Naive B cell (primary cell): Measurements from ENCODE around the gene ANO2. TPM values are rescaled to one million over a fixed set of nuclear protein-coding genes. Genes with fewer than 3 reads are reported as not detected.

Source experiments
- ATAC-seq, 2 donors: fragments of 150-1000 bp; cut with Tn5 transposase; 2 replicates each; pipeline ENCODE4 v1.10.0; 2021; ENCODE audit warnings: low read depth in 2 of 2, mild to moderate bottlenecking in 2 of 2, moderate library complexity in 2 of 2
- DNase-seq: peaks from one replicate; pipeline ENCODE4 v3.0.0; 2022
- H3K27ac Mint-ChIP-seq, 6 donors: one replicate each; pipeline ENCODE4 v1.8.0; 2020 to 2022; ENCODE audit warnings: mild to moderate bottlenecking in 6 of 6, mixed read lengths in 6 of 6, moderate library complexity in 5 of 6, inconsistent platforms in 2 of 6
- H3K27me3 Mint-ChIP-seq, 3 donors: one replicate each; pipeline ENCODE4 v1.8.0; 2021 to 2022; ENCODE audit warnings: mixed read lengths in 3 of 3, mild to moderate bottlenecking in 1 of 3
- H3K36me3 Mint-ChIP-seq, 2 donors: one replicate each; pipeline ENCODE4 v1.8.0; 2020 to 2022; ENCODE audit warnings: mixed read lengths in 2 of 2, inconsistent platforms in 1 of 2, mild to moderate bottlenecking in 1 of 2
- H3K4me1 Mint-ChIP-seq, 3 donors: one replicate each; pipeline ENCODE4 v1.8.0; 2020 to 2022; ENCODE audit warnings: mixed read lengths in 3 of 3, inconsistent platforms in 1 of 3, mild to moderate bottlenecking in 1 of 3, moderate library complexity in 1 of 3
- H3K4me3 Mint-ChIP-seq, 8 donors: one replicate each; pipeline ENCODE4 v1.8.0; 2020 to 2022; ENCODE audit warnings: mild to moderate bottlenecking in 8 of 8, mixed read lengths in 8 of 8, moderate library complexity in 8 of 8, inconsistent platforms in 2 of 8
- H3K9me3 Mint-ChIP-seq, 7 donors: one replicate each; pipeline ENCODE4 v1.8.0; 2020 to 2022; ENCODE audit warnings: mixed read lengths in 7 of 7, mild to moderate bottlenecking in 5 of 7, inconsistent platforms in 2 of 7, moderate library complexity in 1 of 7
- polyA plus RNA-seq, 6 donors: library from polyadenylated mRNA; unstranded; fragments of 300-500 nt; fragmentation: Illumina TruSeq; gene quantifications; one replicate each; pipeline ENCODE4 v1.2.3, GENCODE V29; 2021; ENCODE audit warnings: low read depth in 6 of 6

Gene ANO2
- polyA plus RNA-seq, 6 donors from 2014 or later, result not detected

- Mint-ChIP-seq H3K27me3 (peaks cover 0 to 13% (median 8%) of the 10 kb centered on the region in 3 donors), H3K4me1 (no peaks in the 10 kb centered on the region), H3K9me3 (peaks cover 0 to 2% (median 0%) of the 10 kb centered on the region in 7 donors), H3K4me3 (no peak overlapping the region), H3K27ac (no peak overlapping the region), H3K36me3 (no peaks in the 10 kb centered on the region)
- no peak for ATAC-seq
- no peak for DNase-seq
Observed at GRCh38 chr12:5783289-5783920, 161.7 kb downstream of the ANO2 start.

GRCh38 chr12:5780536-5780935 lies 164.5 kb downstream of the ANO2 start:
- H3K36me3 Mint-ChIP-seq, result no peaks in the 10 kb centered on the region
- H3K27ac Mint-ChIP-seq, result no peak overlapping the region
- DNase-seq, result no peak
- peaks cover 0 to 4% (median 0%) of the 10 kb centered on the region in 7 donors for H3K9me3 Mint-ChIP-seq
- ATAC-seq, result no peak
- no peak overlapping the region for H3K4me3 Mint-ChIP-seq
- H3K27me3 Mint-ChIP-seq, result peaks cover 5 to 18% (median 7%) of the 10 kb centered on the region in 3 donors
- no peaks in the 10 kb centered on the region for H3K4me1 Mint-ChIP-seq

DNA sequence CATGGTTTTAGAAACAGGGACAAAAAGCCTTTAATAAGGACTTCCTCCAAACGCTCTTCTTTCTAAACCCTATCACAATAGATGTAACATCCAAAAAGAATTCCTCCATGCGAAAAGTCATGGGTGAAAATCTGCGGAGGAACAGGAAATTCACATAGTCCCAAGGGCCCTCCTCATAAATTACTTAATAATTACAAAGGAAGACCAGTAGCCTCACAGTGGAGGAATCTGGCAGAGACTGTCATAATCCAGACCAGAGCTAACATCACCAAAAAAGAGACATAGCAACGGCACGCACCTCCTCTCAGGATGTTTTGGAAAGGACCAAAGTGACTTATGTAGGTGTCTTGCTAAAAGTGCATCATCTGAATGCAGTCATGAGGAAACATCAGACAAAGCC lies 165.7 kb downstream of the ANO2 start:
- Mint-ChIP-seq H3K4me1 (no peaks in the 10 kb centered on the region), H3K27me3 (peaks cover 9 to 18% (median 14%) of the 10 kb centered on the region in 3 donors), H3K4me3 (no peak overlapping the region), H3K27ac (no peak overlapping the region), H3K9me3 (peaks cover 0 to 4% (median 0%) of the 10 kb centered on the region in 7 donors), H3K36me3 (no peaks in the 10 kb centered on the region)
- no peak for ATAC-seq
- DNase-seq, result no peak

- ATAC-seq, result no peak
- Mint-ChIP-seq H3K4me3 (no peak overlapping the region), H3K9me3 (peaks cover 0 to 4% (median 0%) of the 10 kb centered on the region in 7 donors)
Observed at GRCh38 chr12:5778821-5779220, 166.2 kb downstream of the ANO2 start.

DNA sequence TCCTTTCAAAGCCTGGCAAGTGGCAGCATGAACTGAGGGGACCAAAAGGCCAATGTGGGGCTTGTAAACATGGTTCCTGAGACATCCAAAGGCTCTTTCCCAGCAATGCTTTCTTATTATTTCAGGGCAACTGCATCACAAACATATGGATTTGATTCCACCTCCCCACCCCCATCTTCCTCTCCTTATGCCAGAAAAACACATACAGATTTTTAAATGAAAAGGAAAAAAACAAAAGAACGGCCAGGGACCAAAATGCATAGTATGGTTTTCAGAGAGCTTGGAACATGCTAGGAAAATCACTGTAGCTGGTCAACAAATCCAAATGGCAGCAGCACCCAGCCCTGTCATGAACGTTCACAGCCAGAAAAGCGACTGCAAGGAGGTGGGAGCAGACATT lies 167.6 kb downstream of the ANO2 start:
- no peak overlapping the region for H3K4me3 Mint-ChIP-seq
- H3K4me1 Mint-ChIP-seq, result no peaks in the 10 kb centered on the region
- H3K27ac Mint-ChIP-seq, result no peak overlapping the region
- peaks cover 14 to 19% (median 17%) of the 10 kb centered on the region in 3 donors for H3K27me3 Mint-ChIP-seq
- peaks cover 0 to 4% (median 0%) of the 10 kb centered on the region in 7 donors for H3K9me3 Mint-ChIP-seq
- ATAC-seq, result no peak
- no peak for DNase-seq
- no peaks in the 10 kb centered on the region for H3K36me3 Mint-ChIP-seq

More at GRCh38 chr12:5778821-5779220, 166.2 kb downstream of the ANO2 start:
- Mint-ChIP-seq H3K4me1 (no peaks in the 10 kb centered on the region), H3K36me3 (no peaks in the 10 kb centered on the region), H3K27ac (no peak overlapping the region), H3K27me3 (peaks cover 9 to 14% (median 14%) of the 10 kb centered on the region in 3 donors)
- DNase-seq, result no peak

GRCh38 chr12:5776091-5776490 lies 169.0 kb downstream of the ANO2 start:
- Mint-ChIP-seq H3K27ac (no peak overlapping the region), H3K27me3 (peaks cover 14 to 21% (median 17%) of the 10 kb centered on the region in 3 donors), H3K4me1 (no peaks in the 10 kb centered on the region), H3K4me3 (no peak overlapping the region), H3K36me3 (no peaks in the 10 kb centered on the region), H3K9me3 (peaks cover 0 to 4% (median 0%) of the 10 kb centered on the region in 7 donors)
- ATAC-seq (no peak), DNase-seq (no peak)

DNA sequence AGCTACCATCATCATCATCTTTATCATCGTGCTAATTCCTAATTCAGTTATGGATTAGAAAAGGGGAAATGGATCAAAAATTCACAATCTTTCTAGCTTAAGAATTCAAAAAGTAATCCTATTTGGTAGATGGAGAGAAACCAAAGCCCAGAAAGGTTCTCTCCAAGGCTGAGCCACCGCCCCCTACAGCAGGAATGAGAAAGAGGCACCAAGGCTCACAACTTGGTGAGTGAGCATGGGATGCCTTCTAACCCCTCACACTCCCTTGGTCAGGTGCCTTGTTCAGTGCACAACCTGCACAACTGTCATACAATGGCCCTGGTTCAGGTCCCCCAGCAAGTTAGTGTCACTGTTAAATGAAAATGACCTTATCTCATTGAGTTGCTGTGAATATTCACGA lies 171.5 kb downstream of the ANO2 start:
- H3K4me1 Mint-ChIP-seq, result no peaks in the 10 kb centered on the region
- no peak overlapping the region for H3K4me3 Mint-ChIP-seq
- H3K27me3 Mint-ChIP-seq, result peaks cover 22 to 39% (median 27%) of the 10 kb centered on the region in 3 donors
- no peak for DNase-seq
- no peak overlapping the region for H3K27ac Mint-ChIP-seq
- no peak for ATAC-seq
- H3K9me3 Mint-ChIP-seq, result peaks cover 0 to 4% (median 0%) of the 10 kb centered on the region in 7 donors
- H3K36me3 Mint-ChIP-seq, result no peaks in the 10 kb centered on the region

GRCh38 chr12:5771756-5772155 lies 173.3 kb downstream of the ANO2 start:
- Mint-ChIP-seq H3K9me3 (peaks cover 0 to 6% (median under 1%) of the 10 kb centered on the region in 7 donors), H3K36me3 (no peaks in the 10 kb centered on the region), H3K27ac (no peak overlapping the region), H3K4me3 (no peak overlapping the region), H3K4me1 (no peaks in the 10 kb centered on the region), H3K27me3 (peaks cover 19 to 31% (median 25%) of the 10 kb centered on the region in 3 donors)
- DNase-seq, result no peak
- no peak for ATAC-seq

DNA sequence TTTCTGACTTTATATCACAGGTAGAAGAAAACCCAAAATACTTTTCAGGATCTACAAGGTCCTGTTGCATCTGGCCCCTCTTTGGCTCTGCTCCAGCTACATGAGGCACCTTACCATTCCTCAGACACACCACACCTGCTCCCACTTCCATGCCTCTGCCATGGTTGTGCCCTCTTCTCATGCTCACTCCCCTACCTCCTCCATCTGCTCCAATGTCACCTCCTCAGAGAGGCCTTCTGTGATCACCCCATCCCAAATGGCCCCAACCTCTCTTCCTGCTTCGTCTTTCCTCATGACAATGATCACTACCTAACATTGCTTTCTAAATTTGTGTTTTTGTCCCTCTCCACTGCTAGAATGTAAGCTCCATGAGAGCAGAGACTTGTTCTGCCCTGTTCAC lies 174.3 kb downstream of the ANO2 start:
- Mint-ChIP-seq H3K27ac (no peak overlapping the region), H3K4me1 (no peaks in the 10 kb centered on the region), H3K4me3 (no peak overlapping the region), H3K36me3 (no peaks in the 10 kb centered on the region), H3K27me3 (peaks cover 19 to 28% (median 25%) of the 10 kb centered on the region in 3 donors), H3K9me3 (peaks cover 0 to 9% (median 3%) of the 10 kb centered on the region in 7 donors)
- DNase-seq, result no peak
- ATAC-seq, result no peak

- ATAC-seq (no peak), DNase-seq (no peak)
- Mint-ChIP-seq H3K36me3 (no peaks in the 10 kb centered on the region), H3K9me3 (peaks cover 0 to 9% (median 0%) of the 10 kb centered on the region in 7 donors), H3K4me1 (no peaks in the 10 kb centered on the region), H3K27me3 (peaks cover 12 to 35% (median 19%) of the 10 kb centered on the region in 3 donors), H3K4me3 (no peak overlapping the region), H3K27ac (no peak overlapping the region)
Observed at GRCh38 chr12:5768581-5769196, 176.4 kb downstream of the ANO2 start.

DNA sequence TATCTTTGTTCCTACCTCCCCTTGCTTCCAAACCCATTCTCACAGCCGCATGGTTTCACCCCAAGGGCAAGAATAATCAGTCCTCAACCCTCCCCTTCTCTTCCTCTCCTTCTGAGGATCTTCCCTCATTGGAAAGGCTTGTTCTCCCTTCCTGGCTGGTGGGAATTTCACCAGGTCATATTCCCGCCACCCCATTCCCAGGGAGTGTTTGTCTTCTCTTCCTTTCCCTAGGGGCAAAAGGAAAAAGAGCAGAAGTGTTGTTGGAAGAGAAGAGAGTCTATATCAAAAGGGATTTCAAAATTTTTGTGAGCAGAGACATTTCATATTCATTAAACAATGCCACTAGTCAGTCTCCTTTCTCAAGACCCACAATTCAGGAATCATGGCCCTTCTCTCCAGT lies 176.9 kb downstream of the ANO2 start:
- Mint-ChIP-seq H3K4me3 (no peak overlapping the region), H3K36me3 (no peaks in the 10 kb centered on the region), H3K4me1 (no peaks in the 10 kb centered on the region)

GRCh38 chr12:5758347-5758746 lies 186.7 kb downstream of the ANO2 start:
- H3K4me3 Mint-ChIP-seq, result no peak overlapping the region

More for the DNA sequence above, 176.9 kb downstream of the ANO2 start:
- ATAC-seq (no peak), DNase-seq (no peak)
- Mint-ChIP-seq H3K9me3 (peaks cover 0 to 9% (median 0%) of the 10 kb centered on the region in 7 donors), H3K27me3 (peaks cover 7 to 31% (median 19%) of the 10 kb centered on the region in 3 donors), H3K27ac (no peak overlapping the region)

GRCh38 chr12:5756338-5756842 lies 188.7 kb downstream of the ANO2 start:
- no peak for DNase-seq
- no peak overlapping the region for H3K4me3 Mint-ChIP-seq
- peaks cover 4 to 26% (median 10%) of the 10 kb centered on the region in 7 donors for H3K9me3 Mint-ChIP-seq
- peaks cover 8 to 10% of the 10 kb centered on the region in 2 donors for H3K36me3 Mint-ChIP-seq
- no peak overlapping the region for H3K27ac Mint-ChIP-seq
- H3K27me3 Mint-ChIP-seq, result peaks cover 7 to 45% (median 27%) of the 10 kb centered on the region in 3 donors
- no peaks in the 10 kb centered on the region for H3K4me1 Mint-ChIP-seq
- ATAC-seq, result no peak

More at GRCh38 chr12:5758347-5758746, 186.7 kb downstream of the ANO2 start:
- H3K27ac Mint-ChIP-seq, result no peak overlapping the region
- H3K36me3 Mint-ChIP-seq, result peaks cover 8 to 10% of the 10 kb centered on the region in 2 donors
- ATAC-seq (no peak), DNase-seq (no peak)
- H3K9me3 Mint-ChIP-seq, result peaks cover 4 to 26% (median 10%) of the 10 kb centered on the region in 7 donors
- peaks cover 7 to 45% (median 27%) of the 10 kb centered on the region in 3 donors for H3K27me3 Mint-ChIP-seq
- H3K4me1 Mint-ChIP-seq, result no peaks in the 10 kb centered on the region

GRCh38 chr12:5748027-5748426 lies 197.0 kb downstream of the ANO2 start:
- Mint-ChIP-seq H3K9me3 (no peaks in the 10 kb centered on the region), H3K27ac (no peak overlapping the region), H3K36me3 (no peaks in the 10 kb centered on the region), H3K27me3 (peaks cover 0 to 13% (median 0%) of the 10 kb centered on the region in 3 donors), H3K4me3 (no peak overlapping the region), H3K4me1 (no peaks in the 10 kb centered on the region)
- DNase-seq (no peak), ATAC-seq (no peak)
